Activated T-cell treated with anti-CD3 and anti-CD28 coated beads, Interleukin-2, amount 50 U/mL, for 24 hours (primary cell): Measurements from ENCODE around the gene MAP1A.

Experiments
- DNase-seq: peaks from one replicate; pipeline ENCODE4 v3.0.0-alpha.2; 2020
- H3K27ac Mint-ChIP-seq: 2 replicates; pipeline ENCODE4 v1.8.0; 2020; ENCODE audit warnings: mild to moderate bottlenecking, mixed read lengths
- H3K27me3 Mint-ChIP-seq: 2 replicates; pipeline ENCODE4 v1.8.0; 2020; ENCODE audit warnings: mixed read lengths
- H3K36me3 Mint-ChIP-seq: 2 replicates; pipeline ENCODE4 v1.8.0; 2020; ENCODE audit warnings: low read depth, mixed read lengths
- H3K4me1 Mint-ChIP-seq: 2 replicates; pipeline ENCODE4 v1.8.0; 2020; ENCODE audit warnings: low read depth, mixed read lengths
- H3K4me3 Mint-ChIP-seq: 2 replicates; pipeline ENCODE4 v1.8.0; 2020; ENCODE audit warnings: mild to moderate bottlenecking, moderate library complexity, mixed read lengths
- H3K9me3 Mint-ChIP-seq: 2 replicates; pipeline ENCODE4 v1.8.0; 2020; ENCODE audit warnings: mixed read lengths

MAP1A gene

DNA sequence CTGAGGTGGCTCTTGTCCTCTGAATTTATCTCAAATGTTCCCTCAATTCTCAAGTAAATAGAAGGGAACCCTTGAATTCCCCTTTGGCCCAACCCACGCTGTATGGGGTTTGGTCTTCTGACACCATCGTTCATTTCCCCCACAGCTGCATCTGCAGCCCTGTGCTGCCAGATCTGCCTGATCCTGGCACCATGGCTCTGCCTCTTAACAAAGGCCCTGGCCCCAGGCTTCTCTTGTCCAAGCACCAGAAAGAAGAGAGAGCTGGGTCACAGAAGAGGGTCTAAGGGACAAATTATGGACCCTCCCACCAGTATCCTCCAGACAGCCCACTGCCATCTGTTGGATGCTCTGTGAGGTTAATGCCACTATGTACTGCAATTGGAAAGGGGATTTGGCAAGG lies 1.8 kb downstream of the MAP1A start:
- Mint-ChIP-seq H3K9me3 (no peaks in the 10 kb centered on the region), H3K27ac (no peak overlapping the region), H3K4me1 (peaks cover 25% of the 10 kb centered on the region), H3K4me3 (no peak overlapping the region), H3K36me3 (no peaks in the 10 kb centered on the region), H3K27me3 (peaks cover 33% of the 10 kb centered on the region)
- DNase-seq = no peak

DNA sequence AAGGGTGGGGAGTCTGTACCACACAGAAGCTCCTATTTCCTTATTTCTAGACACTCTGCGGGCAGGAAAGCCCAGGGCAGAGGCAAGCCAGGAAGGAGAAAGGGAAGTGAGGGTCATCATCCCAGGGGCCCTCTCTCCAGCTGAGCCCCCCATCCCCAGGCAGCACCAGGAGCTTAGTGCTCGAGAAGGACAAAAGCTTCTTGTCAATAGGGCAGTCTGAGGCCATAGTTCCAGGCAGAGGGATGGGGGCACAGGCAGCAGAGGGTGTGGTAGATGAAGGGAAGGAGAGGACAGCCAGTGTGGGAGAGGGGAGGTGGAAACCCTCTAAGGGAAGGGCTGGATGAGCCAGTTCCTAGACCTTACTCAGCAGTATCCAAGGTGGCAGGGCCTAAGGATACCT lies 2.7 kb downstream of the MAP1A start:
- Mint-ChIP-seq H3K27me3 (peaks cover 33% of the 10 kb centered on the region), H3K27ac (no peak overlapping the region)

DNA sequence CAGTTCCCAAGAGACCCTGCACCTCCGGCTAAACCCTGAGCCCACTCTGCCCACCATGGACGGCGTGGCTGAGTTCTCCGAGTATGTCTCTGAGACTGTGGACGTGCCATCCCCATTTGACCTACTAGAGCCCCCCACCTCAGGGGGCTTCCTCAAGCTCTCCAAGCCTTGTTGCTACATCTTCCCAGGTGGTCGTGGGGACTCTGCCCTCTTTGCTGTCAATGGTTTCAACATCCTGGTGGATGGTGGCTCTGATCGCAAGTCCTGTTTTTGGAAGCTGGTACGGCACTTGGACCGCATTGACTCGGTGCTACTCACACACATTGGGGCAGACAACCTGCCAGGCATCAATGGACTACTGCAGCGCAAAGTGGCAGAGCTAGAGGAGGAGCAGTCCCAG lies 4.0 kb downstream of the MAP1A start:
- Mint-ChIP-seq H3K9me3 (no peaks in the 10 kb centered on the region), H3K4me3 (no peak overlapping the region), H3K4me1 (peaks cover 25% of the 10 kb centered on the region), H3K27me3 (peaks cover 29% of the 10 kb centered on the region), H3K36me3 (no peaks in the 10 kb centered on the region), H3K27ac (no peak overlapping the region)
- DNase-seq = no peak

More for the DNA sequence above, 2.7 kb downstream of the MAP1A start:
- Mint-ChIP-seq H3K36me3 (no peaks in the 10 kb centered on the region), H3K4me3 (no peak overlapping the region), H3K9me3 (no peaks in the 10 kb centered on the region), H3K4me1 (peaks cover 24% of the 10 kb centered on the region)
- DNase-seq = no peak

DNA sequence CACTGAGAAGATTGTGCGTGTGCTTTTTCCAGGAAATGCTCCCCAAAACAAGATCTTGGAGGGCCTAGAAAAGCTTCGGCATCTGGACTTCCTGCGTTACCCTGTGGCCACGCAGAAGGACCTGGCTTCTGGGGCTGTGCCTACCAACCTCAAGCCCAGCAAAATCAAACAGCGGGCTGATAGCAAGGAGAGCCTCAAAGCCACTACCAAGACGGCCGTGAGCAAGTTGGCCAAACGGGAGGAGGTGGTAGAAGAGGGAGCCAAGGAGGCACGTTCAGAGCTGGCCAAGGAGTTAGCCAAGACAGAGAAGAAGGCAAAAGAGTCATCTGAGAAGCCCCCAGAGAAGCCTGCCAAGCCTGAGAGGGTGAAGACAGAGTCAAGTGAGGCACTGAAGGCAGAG lies 4.8 kb downstream of the MAP1A start:
- no peak overlapping the region for H3K27ac Mint-ChIP-seq
- no peak for DNase-seq
- H3K4me3 Mint-ChIP-seq = no peak overlapping the region
- no peaks in the 10 kb centered on the region for H3K36me3 Mint-ChIP-seq
- H3K4me1 Mint-ChIP-seq = peaks cover 23% of the 10 kb centered on the region
- peaks cover 23% of the 10 kb centered on the region for H3K27me3 Mint-ChIP-seq
- no peaks in the 10 kb centered on the region for H3K9me3 Mint-ChIP-seq

GRCh38 chr15:43523646-43524045 lies 6.2 kb downstream of the MAP1A start:
- Mint-ChIP-seq H3K27ac (no peak overlapping the region), H3K36me3 (no peaks in the 10 kb centered on the region), H3K9me3 (no peaks in the 10 kb centered on the region), H3K4me1 (peaks cover 11% of the 10 kb centered on the region), H3K27me3 (peaks cover 11% of the 10 kb centered on the region), H3K4me3 (no peak overlapping the region)
- DNase-seq = no peak

- Mint-ChIP-seq H3K27me3 (peaks cover 5% of the 10 kb centered on the region), H3K36me3 (no peaks in the 10 kb centered on the region), H3K4me3 (no peak overlapping the region), H3K27ac (peak overlapping the region; percentile 34), H3K9me3 (no peaks in the 10 kb centered on the region), H3K4me1 (peaks cover 8% of the 10 kb centered on the region)
- DNase-seq = no peak
Measured at GRCh38 chr15:43524254-43524845, 6.9 kb downstream of the MAP1A start.

- Mint-ChIP-seq H3K27me3 (no peaks in the 10 kb centered on the region), H3K9me3 (no peaks in the 10 kb centered on the region), H3K27ac (peak overlapping the region; percentile 10), H3K4me1 (peaks cover 8% of the 10 kb centered on the region), H3K4me3 (no peak overlapping the region), H3K36me3 (no peaks in the 10 kb centered on the region)
- no peak for DNase-seq
Measured at GRCh38 chr15:43525131-43525530, 7.7 kb downstream of the MAP1A start.

DNA sequence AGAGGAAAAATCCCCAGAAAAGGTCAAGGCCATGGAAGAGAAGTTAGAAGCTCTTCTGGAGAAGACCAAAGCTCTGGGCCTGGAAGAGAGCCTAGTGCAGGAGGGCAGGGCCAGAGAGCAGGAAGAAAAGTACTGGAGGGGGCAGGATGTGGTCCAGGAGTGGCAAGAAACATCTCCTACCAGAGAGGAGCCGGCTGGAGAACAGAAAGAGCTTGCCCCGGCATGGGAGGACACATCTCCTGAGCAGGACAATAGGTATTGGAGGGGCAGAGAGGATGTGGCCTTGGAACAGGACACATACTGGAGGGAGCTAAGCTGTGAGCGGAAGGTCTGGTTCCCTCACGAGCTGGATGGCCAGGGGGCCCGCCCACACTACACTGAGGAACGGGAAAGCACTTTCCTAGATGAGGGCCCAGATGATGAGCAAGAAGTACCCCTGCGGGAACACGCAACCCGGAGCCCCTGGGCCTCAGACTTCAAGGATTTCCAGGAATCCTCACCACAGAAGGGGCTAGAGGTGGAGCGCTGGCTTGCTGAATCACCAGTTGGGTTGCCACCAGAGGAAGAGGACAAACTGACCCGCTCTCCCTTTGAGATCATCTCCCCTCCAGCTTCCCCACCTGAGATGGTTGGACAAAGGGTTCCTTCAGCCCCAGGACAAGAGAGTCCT lies 9.0 kb downstream of the MAP1A start:
- Mint-ChIP-seq H3K36me3 (no peaks in the 10 kb centered on the region), H3K27ac (no peak overlapping the region), H3K9me3 (no peaks in the 10 kb centered on the region), H3K27me3 (no peaks in the 10 kb centered on the region), H3K4me1 (peaks cover 8% of the 10 kb centered on the region), H3K4me3 (no peak overlapping the region)
- DNase-seq = no peak

DNA sequence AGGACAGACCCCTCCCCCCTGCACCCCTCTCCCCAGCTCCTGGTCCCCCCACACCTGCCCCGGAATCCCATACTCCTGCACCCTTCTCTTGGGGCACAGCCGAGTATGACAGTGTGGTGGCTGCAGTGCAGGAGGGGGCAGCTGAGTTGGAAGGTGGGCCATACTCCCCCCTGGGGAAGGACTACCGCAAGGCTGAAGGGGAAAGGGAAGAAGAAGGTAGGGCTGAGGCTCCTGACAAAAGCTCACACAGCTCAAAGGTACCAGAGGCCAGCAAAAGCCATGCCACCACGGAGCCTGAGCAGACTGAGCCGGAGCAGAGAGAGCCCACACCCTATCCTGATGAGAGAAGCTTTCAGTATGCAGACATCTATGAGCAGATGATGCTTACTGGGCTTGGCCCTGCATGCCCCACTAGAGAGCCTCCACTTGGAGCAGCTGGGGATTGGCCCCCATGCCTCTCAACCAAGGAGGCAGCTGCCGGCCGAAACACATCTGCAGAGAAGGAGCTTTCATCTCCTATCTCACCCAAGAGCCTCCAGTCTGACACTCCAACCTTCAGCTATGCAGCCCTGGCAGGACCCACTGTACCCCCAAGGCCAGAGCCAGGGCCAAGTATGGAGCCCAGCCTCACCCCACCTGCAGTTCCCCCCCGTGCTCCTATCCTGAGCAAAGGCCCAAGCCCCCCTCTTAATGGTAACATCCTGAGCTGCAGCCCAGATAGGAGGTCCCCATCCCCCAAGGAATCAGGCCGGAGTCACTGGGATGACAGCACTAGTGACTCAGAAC lies 9.8 kb downstream of the MAP1A start:
- Mint-ChIP-seq H3K4me3 (no peak overlapping the region), H3K36me3 (no peaks in the 10 kb centered on the region), H3K9me3 (no peaks in the 10 kb centered on the region), H3K27ac (no peak overlapping the region), H3K27me3 (no peaks in the 10 kb centered on the region), H3K4me1 (peaks cover 8% of the 10 kb centered on the region)
- DNase-seq = no peak

GRCh38 chr15:43527802-43528541 lies 10.6 kb downstream of the MAP1A start:
- peaks cover 8% of the 10 kb centered on the region for H3K4me1 Mint-ChIP-seq
- H3K27me3 Mint-ChIP-seq = no peaks in the 10 kb centered on the region
- no peaks in the 10 kb centered on the region for H3K9me3 Mint-ChIP-seq
- no peak overlapping the region for H3K27ac Mint-ChIP-seq
- no peak for DNase-seq
- H3K4me3 Mint-ChIP-seq = no peak overlapping the region
- no peaks in the 10 kb centered on the region for H3K36me3 Mint-ChIP-seq

DNA sequence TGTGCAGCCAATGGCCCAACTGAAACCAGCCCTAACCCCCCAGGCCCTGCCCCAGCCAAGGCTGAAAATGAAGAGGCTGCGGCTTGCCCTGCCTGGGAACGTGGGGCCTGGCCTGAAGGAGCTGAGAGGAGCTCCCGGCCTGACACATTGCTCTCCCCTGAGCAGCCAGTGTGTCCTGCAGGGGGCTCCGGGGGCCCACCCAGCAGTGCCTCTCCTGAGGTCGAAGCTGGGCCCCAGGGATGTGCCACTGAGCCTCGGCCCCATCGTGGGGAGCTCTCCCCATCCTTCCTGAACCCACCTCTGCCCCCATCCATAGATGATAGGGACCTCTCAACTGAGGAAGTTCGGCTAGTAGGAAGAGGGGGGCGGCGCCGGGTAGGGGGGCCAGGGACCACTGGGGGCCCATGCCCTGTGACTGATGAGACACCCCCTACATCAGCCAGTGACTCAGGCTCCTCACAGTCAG lies 11.2 kb downstream of the MAP1A start:
- no peak overlapping the region for H3K27ac Mint-ChIP-seq
- peaks cover 8% of the 10 kb centered on the region for H3K4me1 Mint-ChIP-seq
- DNase-seq = no peak
- no peaks in the 10 kb centered on the region for H3K27me3 Mint-ChIP-seq
- H3K9me3 Mint-ChIP-seq = no peaks in the 10 kb centered on the region
- H3K36me3 Mint-ChIP-seq = no peaks in the 10 kb centered on the region
- H3K4me3 Mint-ChIP-seq = no peak overlapping the region

DNA sequence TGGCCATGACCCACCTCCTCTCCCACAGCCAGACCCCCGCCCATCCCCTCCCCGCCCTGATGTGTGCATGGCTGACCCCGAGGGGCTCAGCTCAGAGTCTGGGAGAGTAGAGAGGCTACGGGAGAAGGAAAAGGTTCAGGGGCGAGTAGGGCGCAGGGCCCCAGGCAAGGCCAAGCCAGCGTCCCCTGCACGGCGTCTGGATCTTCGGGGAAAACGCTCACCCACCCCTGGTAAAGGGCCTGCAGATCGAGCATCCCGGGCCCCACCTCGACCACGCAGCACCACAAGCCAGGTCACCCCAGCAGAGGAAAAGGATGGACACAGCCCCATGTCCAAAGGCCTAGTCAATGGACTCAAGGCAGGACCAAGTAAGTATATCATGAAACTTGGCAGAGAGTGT lies 11.7 kb downstream of the MAP1A start:
- Mint-ChIP-seq H3K27ac (no peak overlapping the region), H3K4me1 (peaks cover 8% of the 10 kb centered on the region), H3K9me3 (no peaks in the 10 kb centered on the region), H3K4me3 (no peak overlapping the region), H3K27me3 (no peaks in the 10 kb centered on the region), H3K36me3 (peaks cover 5% of the 10 kb centered on the region)
- no peak for DNase-seq

DNA sequence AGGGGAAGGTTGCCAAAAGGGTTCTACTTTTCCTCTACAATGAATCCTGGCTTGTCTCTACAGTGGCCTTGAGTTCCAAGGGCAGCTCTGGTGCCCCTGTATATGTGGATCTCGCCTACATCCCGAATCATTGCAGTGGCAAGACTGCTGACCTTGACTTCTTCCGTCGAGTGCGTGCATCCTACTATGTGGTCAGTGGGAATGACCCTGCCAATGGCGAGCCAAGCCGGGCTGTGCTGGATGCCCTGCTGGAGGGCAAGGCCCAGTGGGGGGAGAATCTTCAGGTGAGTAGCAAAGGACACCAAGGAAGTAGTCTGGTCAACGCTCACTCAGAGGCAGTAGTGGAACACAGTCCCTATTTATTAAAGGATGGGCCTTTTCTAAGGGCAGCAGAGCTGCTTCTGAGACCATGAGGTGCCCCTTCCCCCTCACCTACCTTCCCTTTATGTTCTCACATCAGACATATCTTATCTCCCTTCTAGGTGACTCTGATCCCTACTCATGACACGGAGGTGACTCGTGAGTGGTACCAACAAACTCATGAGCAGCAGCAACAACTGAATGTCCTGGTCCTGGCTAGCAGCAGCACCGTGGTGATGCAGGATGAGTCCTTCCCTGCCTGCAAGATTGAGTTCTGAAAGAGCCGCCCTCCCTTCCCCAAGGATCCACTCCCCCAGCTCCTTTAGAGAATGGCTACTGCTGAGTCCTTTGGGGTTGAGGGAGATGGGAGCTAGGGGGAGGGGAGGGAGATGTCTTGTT lies 12.4 kb downstream of the MAP1A start:
- H3K27ac Mint-ChIP-seq = no peak overlapping the region
- no peak overlapping the region for H3K4me3 Mint-ChIP-seq
- H3K36me3 Mint-ChIP-seq = peaks cover 10% of the 10 kb centered on the region
- H3K27me3 Mint-ChIP-seq = no peaks in the 10 kb centered on the region
- DNase-seq = no peak
- H3K9me3 Mint-ChIP-seq = no peaks in the 10 kb centered on the region
- H3K4me1 Mint-ChIP-seq = peaks cover 7% of the 10 kb centered on the region
